Measurements from ENCODE around the gene EPAS1.

EPAS1 gene

DNA sequence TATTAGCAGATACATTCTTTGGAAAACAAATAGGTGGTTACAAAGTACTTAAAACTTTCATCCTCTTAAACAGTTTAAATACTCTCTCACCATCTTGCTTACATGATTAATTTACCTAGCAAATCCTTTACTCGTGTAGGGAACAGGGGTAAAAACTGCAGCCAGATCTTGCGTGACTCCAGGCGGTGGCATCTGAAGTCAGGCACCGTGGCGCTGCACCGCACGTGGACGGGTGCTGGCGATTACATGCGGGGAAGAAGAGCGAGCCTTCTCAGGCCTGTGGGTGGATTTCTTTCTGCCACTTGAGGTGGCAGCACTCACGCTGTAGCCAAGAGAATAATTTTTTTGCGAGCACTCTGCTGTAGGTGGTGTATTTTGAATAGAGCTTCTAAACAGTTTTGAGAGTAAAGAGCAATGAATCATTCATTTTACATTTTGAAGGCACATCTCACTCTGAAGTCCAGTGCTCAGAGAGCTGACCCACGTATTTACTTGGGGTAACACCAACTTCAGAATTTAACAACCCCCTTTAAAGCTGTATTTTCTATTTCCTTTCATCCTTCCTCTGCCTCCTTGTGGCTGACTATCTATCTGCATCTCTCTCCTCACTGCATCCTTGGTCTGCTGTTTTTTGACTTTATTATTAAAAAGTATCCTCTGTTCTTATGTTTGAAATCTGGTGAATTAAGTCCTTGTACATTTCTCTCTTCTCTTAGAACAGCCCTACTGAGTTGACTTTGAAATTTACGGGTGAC lies 68.9 kb downstream of the EPAS1 start:
- no peak for DNase-seq

GRCh38 chr2:46366668-46367052 lies 69.5 kb downstream of the EPAS1 start:
- no peak for DNase-seq

GRCh38 chr2:46367286-46367685 lies 70.1 kb downstream of the EPAS1 start:
- DNase-seq = no peak

DNA sequence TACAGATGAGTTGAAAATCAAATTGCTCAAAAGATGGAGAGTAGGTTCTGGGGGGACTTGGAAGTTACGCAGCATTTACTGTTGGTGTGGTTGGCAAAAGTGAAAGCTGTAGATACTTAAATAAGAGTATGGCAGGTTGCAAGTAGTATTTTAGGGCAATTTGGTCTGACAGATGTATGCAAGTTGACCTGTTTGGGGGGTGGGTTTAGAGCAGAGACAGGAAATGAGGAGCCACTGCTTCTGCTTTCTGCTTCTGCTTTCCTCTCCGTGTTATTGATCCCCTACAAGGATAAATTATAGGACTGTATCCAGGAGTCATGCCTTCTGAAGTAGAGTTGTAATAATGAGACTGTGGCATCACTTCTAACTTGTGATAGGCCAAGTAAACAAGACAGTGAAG lies 71.2 kb downstream of the EPAS1 start:
- no peak for DNase-seq

GRCh38 chr2:46369783-46370182 lies 72.6 kb downstream of the EPAS1 start:
- no peak for DNase-seq

DNA sequence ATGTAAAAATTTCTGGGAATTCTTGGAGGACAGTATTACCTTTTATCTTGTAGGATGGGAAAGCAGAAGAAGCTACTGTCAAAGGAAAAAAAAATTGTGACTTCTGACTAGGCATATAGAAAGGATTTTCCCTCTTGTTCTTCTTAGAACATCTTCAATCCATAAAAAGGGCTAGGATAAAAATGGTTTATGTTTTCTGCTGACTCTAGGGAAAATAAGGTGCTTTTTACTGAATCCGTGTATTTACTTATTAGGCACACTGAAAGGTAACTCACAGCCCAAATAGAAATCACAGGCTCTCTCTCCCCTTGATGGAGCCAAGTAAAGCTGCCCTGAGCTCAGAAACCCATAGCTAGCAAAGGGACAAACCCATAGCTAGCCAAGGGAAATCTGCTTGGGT lies 74.6 kb downstream of the EPAS1 start:
- no peak for DNase-seq

- DNase-seq = no peak
Measured at GRCh38 chr2:46372475-46372874, 75.3 kb downstream of the EPAS1 start.

GRCh38 chr2:46373238-46373637 lies 76.0 kb downstream of the EPAS1 start:
- no peak for DNase-seq

DNA sequence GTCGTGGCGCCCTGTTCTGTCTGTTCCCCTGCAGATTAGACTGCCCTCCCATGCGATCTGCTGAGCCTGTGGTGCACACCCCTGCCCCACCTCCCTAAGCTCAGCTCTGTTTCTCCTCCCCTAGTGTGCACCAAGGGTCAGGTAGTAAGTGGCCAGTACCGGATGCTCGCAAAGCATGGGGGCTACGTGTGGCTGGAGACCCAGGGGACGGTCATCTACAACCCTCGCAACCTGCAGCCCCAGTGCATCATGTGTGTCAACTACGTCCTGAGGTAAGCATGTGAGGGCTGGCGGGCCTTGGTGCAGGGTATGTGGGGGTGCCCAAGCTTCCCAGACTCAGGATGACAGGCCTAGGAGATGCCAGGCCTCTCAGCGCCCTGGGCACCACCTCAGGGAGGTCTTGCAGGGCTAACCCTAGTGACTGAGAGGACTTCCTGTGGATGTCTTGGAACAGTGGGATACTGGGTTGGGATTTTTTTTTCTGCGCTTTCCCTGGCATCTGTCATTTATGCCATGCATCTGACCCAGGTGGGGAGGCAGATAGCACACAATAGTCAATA lies 78.4 kb downstream of the EPAS1 start:
- DNase-seq = no peak

GRCh38 chr2:46376586-46376985 lies 79.4 kb downstream of the EPAS1 start:
- no peak for DNase-seq

GRCh38 chr2:46377101-46377581 lies 79.9 kb downstream of the EPAS1 start:
- no peak for DNase-seq

- no peak for DNase-seq
Measured at GRCh38 chr2:46377666-46378560, 80.7 kb downstream of the EPAS1 start.

GRCh38 chr2:46378616-46379015 lies 81.4 kb downstream of the EPAS1 start:
- DNase-seq = no peak

- DNase-seq = no peak
Measured at GRCh38 chr2:46379213-46380037, 82.2 kb downstream of the EPAS1 start.

- no peak for DNase-seq
Measured at GRCh38 chr2:46380038-46380940, 83.1 kb downstream of the EPAS1 start.

DNA sequence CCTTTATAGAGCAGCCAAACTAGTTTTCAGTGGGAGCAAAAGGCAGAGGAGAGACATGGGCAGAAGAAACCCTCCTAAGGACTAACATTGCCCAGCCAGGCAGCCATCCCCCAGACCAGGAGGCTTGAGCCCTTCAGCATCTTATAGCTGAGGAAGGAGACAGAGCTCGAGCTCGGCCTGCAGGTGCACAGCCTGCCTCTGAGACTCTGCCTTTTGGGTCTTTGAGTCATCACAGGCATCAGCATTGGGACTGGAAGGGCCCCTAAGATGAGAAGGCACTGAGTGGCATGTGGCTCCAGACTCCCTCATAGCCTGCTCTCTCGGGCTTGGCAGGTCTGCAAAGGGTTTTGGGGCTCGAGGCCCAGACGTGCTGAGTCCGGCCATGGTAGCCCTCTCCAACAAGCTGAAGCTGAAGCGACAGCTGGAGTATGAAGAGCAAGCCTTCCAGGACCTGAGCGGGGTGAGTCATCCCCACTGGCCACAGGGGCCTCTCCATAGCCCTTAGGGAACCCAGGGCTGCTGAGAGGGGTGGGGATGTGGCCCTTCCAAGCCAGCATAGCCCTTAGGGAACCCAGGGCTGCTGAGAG lies 84.1 kb downstream of the EPAS1 start:
- no peak for DNase-seq

DNA sequence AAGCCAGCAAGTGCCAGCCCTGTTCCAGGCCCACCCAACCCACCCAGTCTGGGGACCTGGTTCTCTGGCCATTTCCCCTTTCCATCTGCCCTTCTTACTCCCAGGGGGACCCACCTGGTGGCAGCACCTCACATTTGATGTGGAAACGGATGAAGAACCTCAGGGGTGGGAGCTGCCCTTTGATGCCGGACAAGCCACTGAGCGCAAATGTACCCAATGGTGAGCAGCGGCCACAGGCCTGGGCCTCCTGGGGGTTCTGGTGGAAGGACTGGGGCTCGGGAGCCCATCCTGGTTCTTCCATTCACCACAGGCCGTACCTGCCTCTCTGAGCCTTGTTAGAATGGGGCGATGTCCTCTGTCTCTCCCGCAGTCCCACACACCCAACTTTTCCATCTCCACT lies 84.7 kb downstream of the EPAS1 start:
- DNase-seq = no peak

- no peak for DNase-seq
Measured at GRCh38 chr2:46382331-46383112, 85.3 kb downstream of the EPAS1 start.

GRCh38 chr2:46383113-46383395 lies 85.8 kb downstream of the EPAS1 start:
- DNase-seq = no peak

DNA sequence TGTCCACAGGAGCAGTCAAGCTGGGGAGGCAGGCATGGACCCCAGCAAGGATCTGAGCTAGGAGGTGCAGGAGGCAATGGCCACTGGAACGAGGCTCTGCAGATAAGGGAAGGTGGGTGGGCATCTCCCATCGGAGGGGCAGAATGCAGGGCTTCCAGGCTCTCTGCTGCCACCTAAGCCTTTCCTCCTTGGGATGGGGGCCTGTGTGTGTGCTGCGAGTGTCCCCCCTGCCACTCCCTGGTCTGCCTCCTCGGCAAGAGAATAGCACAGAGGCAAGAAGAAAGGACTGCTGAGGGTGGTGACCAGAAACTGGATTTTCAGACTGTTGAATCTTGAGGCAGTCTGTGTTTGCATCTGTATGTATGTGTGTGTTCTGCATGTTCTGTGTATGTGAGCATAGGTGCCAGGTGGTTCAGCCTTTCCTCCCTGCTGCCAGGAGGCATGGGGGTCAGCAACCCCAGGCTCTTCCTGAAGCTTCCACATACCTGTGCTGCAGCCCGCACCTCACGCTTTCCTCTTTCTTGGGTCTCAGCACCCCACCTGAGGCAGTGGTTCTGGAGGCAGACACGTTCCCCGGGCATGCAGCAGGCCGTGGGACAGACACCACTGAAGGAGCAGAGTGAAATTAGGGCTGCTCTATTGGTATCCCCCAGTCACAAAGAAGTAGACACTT lies 86.7 kb downstream of the EPAS1 start:
- DNase-seq = no peak

All from effector CD8-positive, alpha-beta T cell (primary cell).